Neutrophil (primary cell): ENCODE measurements around the gene HYAL4.
"Not testable (repeated sequence)": the region's sequence is repeated elsewhere in the genome, so short reads cannot be mapped to it uniquely, and the experiment has no call there.

Experiments used
- H3K27ac ChIP-seq: fragments of 200-600 bp; sonication (generic); 2 replicates; pipeline ENCODE4 v1.5.1; 2016; ENCODE audit warnings: mild to moderate bottlenecking, moderate library complexity
- H3K27me3 ChIP-seq: fragments of 200-600 bp; sonication (generic); 2 replicates; pipeline ENCODE4 v1.6.0; 2016; ENCODE audit warnings: mild to moderate bottlenecking
- H3K36me3 ChIP-seq: fragments of 200-600 bp; sonication (generic); 2 replicates; pipeline ENCODE4 v1.5.1; 2017
- H3K4me1 ChIP-seq, 2 experiments: fragments of 200-600 bp in 1 of 2; sonication (generic) in 1 of 2; 1 replicate in 1 of 2; 2 replicates in 1 of 2; pipeline versions ENCODE4 v1.5.1 to v1.6.1; 2013 to 2016; ENCODE audit warnings: low read depth in 1 of 2, low read length in 1 of 2, mild to moderate bottlenecking in 1 of 2, moderate library complexity in 1 of 2; ENCODE audit not compliant: control insufficient read depth in 1 of 2, insufficient read depth in 1 of 2
- H3K4me3 ChIP-seq, 2 experiments: fragments of 200-600 bp in 1 of 2; sonication (generic) in 1 of 2; 1 replicate in 1 of 2; 2 replicates in 1 of 2; pipeline ENCODE4 v1.5.1; 2013 to 2016; ENCODE audit warnings: low read depth in 1 of 2, low read length in 1 of 2, mild to moderate bottlenecking in 1 of 2, moderate library complexity in 1 of 2
- H3K9me3 ChIP-seq: fragments of 200-600 bp; sonication (generic); 2 replicates; pipeline ENCODE4 v1.5.1; 2016
- TF ChIP-seq, protein P1 (sequence below): fragments of 200-600 bp; sonication (generic); IDR thresholded peaks from 2 replicates; pipeline ENCODE4 v1.5.1; 2016; ENCODE audit warnings: antibody characterized with exemption

Gene HYAL4

GRCh38 chr7:123876557-123877256 is 31.7 kb downstream of the HYAL4 start:
- Histone ChIP-seq H3K4me3 (no peak overlapping the region), H3K36me3 (no peaks in the 10 kb centered on the region), H3K27me3 (no peaks in the 10 kb centered on the region), H3K9me3 (no peaks in the 10 kb centered on the region), H3K27ac (no peak overlapping the region), H3K4me1 (no peaks in the 10 kb centered on the region)
- TF ChIP-seq, protein P1, sequence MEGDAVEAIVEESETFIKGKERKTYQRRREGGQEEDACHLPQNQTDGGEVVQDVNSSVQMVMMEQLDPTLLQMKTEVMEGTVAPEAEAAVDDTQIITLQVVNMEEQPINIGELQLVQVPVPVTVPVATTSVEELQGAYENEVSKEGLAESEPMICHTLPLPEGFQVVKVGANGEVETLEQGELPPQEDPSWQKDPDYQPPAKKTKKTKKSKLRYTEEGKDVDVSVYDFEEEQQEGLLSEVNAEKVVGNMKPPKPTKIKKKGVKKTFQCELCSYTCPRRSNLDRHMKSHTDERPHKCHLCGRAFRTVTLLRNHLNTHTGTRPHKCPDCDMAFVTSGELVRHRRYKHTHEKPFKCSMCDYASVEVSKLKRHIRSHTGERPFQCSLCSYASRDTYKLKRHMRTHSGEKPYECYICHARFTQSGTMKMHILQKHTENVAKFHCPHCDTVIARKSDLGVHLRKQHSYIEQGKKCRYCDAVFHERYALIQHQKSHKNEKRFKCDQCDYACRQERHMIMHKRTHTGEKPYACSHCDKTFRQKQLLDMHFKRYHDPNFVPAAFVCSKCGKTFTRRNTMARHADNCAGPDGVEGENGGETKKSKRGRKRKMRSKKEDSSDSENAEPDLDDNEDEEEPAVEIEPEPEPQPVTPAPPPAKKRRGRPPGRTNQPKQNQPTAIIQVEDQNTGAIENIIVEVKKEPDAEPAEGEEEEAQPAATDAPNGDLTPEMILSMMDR, result no peak

DNA sequence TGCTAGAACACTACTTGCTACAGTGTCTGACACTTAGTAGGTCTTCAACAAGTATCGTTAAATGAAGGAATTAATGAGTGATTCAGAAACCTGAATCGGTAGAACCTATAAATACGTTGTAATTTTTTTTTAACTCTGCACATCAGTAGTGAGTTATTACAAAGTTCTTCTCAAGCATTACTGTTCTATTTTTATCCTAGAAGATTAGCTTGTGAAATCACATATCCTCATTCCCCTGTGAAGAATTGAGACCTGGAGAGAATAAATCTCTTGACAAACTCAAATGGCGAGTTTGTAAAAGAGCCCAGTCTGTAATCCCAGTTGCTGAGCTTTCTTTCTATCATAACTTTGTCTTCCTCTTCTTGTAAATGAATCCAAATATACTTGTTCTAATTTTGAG is 34.7 kb downstream of the HYAL4 start:
- Histone ChIP-seq H3K4me3 (no peak overlapping the region), H3K36me3 (no peaks in the 10 kb centered on the region), H3K27me3 (no peaks in the 10 kb centered on the region), H3K27ac (no peak overlapping the region), H3K9me3 (no peaks in the 10 kb centered on the region), H3K4me1 (no peaks in the 10 kb centered on the region)
- TF ChIP-seq, protein P1, result no peak

DNA sequence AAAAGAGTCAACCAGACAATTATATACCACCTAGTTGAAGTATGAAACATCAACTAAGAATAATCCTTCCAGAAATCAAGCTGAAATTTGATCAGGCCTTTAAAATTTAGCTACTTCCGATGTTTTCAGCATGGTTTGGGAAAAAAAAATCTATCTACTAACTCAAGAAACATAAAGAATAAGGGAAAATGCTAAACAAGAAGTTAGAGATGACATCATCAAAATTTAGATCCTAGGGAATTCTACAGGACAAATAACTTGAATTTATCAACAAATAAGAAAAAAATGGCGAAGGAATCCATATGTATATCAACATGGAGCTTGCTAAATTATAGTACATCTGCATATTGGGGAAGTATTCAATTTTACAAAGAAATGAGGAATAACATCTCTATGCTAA is 36.3 kb downstream of the HYAL4 start:
- no peak overlapping the region for H3K4me3 ChIP-seq
- no peaks in the 10 kb centered on the region for H3K4me1 ChIP-seq
- H3K27me3 ChIP-seq, result no peaks in the 10 kb centered on the region
- TF ChIP-seq, protein P1, result no peak
- no peaks in the 10 kb centered on the region for H3K9me3 ChIP-seq
- H3K36me3 ChIP-seq, result no peaks in the 10 kb centered on the region
- H3K27ac ChIP-seq, result no peak overlapping the region

DNA sequence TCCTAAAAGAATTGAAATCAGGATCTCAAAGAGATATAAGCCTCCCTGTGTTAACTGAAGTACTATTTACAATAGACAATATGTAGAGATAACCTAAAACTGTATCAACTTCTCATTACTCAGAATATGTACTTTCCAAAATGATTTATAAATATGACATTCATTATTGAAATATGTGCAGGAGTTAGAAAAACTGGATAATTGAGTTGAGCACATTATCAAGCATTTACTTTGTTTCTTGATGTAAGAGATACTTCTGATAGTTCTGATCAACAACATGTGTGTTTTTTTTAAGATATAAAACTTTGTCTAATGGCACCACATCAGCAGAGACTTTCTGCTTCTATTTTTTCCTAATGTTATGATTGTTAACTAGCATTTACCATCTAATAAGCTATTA is 38.2 kb downstream of the HYAL4 start:
- TF ChIP-seq, protein P1, result no peak
- no peak overlapping the region for H3K27ac ChIP-seq
- no peaks in the 10 kb centered on the region for H3K9me3 ChIP-seq
- no peaks in the 10 kb centered on the region for H3K4me1 ChIP-seq
- H3K27me3 ChIP-seq, result no peaks in the 10 kb centered on the region
- no peak overlapping the region for H3K4me3 ChIP-seq
- no peaks in the 10 kb centered on the region for H3K36me3 ChIP-seq

- no peaks in the 10 kb centered on the region for H3K9me3 ChIP-seq
- H3K27ac ChIP-seq, result no peak overlapping the region
- no peaks in the 10 kb centered on the region for H3K27me3 ChIP-seq
- no peaks in the 10 kb centered on the region for H3K4me1 ChIP-seq
- H3K36me3 ChIP-seq, result no peaks in the 10 kb centered on the region
- TF ChIP-seq, protein P1, result no peak
- H3K4me3 ChIP-seq, result no peak overlapping the region
Measured at GRCh38 chr7:123888192-123888591, 43.2 kb downstream of the HYAL4 start.

DNA sequence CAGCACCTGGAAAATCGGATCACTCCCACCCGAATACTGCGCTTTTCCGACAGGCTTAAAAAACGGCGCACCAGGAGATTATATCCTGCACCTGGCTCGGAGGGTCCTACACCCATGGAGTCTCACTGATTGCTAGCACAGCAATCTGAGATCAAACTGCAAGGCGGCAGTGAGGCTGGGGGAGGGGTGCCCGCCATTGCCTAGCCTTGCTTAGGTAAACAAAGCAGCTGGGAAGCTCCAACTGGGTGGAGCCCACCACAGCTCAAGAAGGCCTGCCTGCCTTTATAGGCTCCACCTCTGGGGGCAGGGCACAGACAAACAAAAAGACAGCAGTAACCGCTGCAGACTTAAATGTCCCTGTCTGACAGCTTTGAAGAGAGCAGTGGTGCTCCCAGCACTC is 49.8 kb downstream of the HYAL4 start:
- H3K36me3 ChIP-seq, H3K9me3 ChIP-seq, H3K27ac ChIP-seq, H3K4me1 ChIP-seq, H3K27me3 ChIP-seq, H3K4me3 ChIP-seq: not testable (repeated sequence)
